GM10266 (cell line): ENCODE results near the gene CIB4.

ENCODE experiments used
- DNase-seq: peaks from one replicate; pipeline ENCODE4 v3.0.0; 2012; ENCODE audit errors: extremely low spot score
- CTCF ChIP-seq: IDR thresholded peaks from 2 replicates; pipeline ENCODE4 v1.5.1; 2012; ENCODE audit warnings: mild to moderate bottlenecking, low read depth; ENCODE audit not compliant: control insufficient read depth, insufficient read depth; ENCODE audit errors: missing control alignments

CIB4 gene

GRCh38 chr2:26682155-26682554, 41.0 kb upstream of the CIB4 start:
- TF ChIP-seq CTCF = no peak
- no peak for DNase-seq

- TF ChIP-seq CTCF = no peak
Measured at GRCh38 chr2:26681656-26682055, 40.5 kb upstream of the CIB4 start.

GRCh38 chr2:26679867-26680266, 38.7 kb upstream of the CIB4 start:
- no peak for DNase-seq
- TF ChIP-seq CTCF = no peak

More at GRCh38 chr2:26681656-26682055, 40.5 kb upstream of the CIB4 start:
- no peak for DNase-seq

GRCh38 chr2:26678035-26678434, 36.9 kb upstream of the CIB4 start:
- no peak for TF ChIP-seq CTCF
- no peak for DNase-seq

GRCh38 chr2:26675651-26676255, 34.6 kb upstream of the CIB4 start:
- no peak for DNase-seq
- no peak for TF ChIP-seq CTCF

GRCh38 chr2:26674771-26675170, 33.6 kb upstream of the CIB4 start:
- no peak for DNase-seq
- TF ChIP-seq CTCF = no peak

GRCh38 chr2:26674002-26674751, 33.0 kb upstream of the CIB4 start:
- no peak for TF ChIP-seq CTCF

More at GRCh38 chr2:26674002-26674751, 33.0 kb upstream of the CIB4 start:
- DNase-seq = no peak
